ENCODE data around the gene TRIM2.
"Not testable (repeated sequence)": the region's sequence is repeated elsewhere in the genome, so short reads cannot be mapped to it uniquely, and the experiment has no call there.

The TRIM2 gene

DNA sequence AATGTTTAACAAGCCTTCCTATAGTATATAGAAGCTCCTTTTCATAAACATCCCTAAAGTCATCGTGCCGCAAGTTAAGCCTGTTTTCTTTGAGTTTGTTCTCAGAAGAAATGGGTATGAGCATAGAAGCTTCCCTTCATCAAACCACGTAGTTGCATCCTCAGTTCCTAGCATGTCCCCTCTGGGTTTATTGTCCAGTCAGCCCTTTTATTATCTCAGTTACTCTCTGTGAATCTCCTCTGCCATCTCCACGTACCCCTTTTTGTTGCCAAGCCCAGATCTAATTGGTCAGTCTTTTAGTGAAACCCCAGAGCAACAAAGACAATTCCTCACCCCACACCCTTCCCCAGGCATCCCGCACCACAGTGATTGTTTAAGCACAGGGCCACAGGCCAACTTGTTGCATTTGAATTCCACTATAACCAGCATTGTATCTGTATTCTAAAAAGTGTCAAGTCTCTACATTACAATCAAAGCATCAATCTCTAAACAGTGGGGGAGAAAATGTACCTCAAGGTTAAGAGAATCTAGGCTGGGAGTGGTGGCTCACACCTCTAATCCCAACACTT lies 12.4 kb upstream of the TRIM2 start:
- no peaks in the 10 kb centered on the region for H3K79me2 ChIP-seq (ENCODE audit: control insufficient read depth, insufficient read depth, low read length)
- no peak overlapping the region for H2AK5ac ChIP-seq (ENCODE audit: low read length)
- DNase-seq: no peak
- H3K4ac ChIP-seq (ENCODE audit: low read depth, low read length): no peak overlapping the region
- H3K27ac ChIP-seq (ENCODE audit: low read depth, low read length): no peak overlapping the region
- no peak overlapping the region for H2BK120ac ChIP-seq (ENCODE audit: low read depth, low read length)
- no peak overlapping the region for H2BK15ac ChIP-seq (replicated peaks; ENCODE audit: low read depth)
- H3K56ac ChIP-seq (ENCODE audit: low read length): no peak overlapping the region
- no peak overlapping the region for H2BK5ac ChIP-seq (ENCODE audit: low read length)
- H3K18ac ChIP-seq (ENCODE audit: low read length): no peak overlapping the region
- no peaks in the 10 kb centered on the region for H3K36me3 ChIP-seq (ENCODE audit: control insufficient read depth, insufficient read depth, low read length)
- H3K23ac ChIP-seq (ENCODE audit: low read length): no peak overlapping the region
- H4K8ac ChIP-seq (ENCODE audit: low read depth, low read length): no peak overlapping the region
- WGBS (ENCODE audit: extremely low coverage, insufficient coverage, low lambda C conversion rate): no CpG with 5 or more reads among the region's 5 CpGs
- H3K9ac ChIP-seq (ENCODE audit: low read length): no peak overlapping the region
- no peaks in the 10 kb centered on the region for H3K27me3 ChIP-seq (ENCODE audit: insufficient read depth, low read length, poor library complexity)
- H4K5ac ChIP-seq (ENCODE audit: low read length): no peak overlapping the region
- H3K79me1 ChIP-seq (ENCODE audit: low read length): no peaks in the 10 kb centered on the region
- H3K4me1 ChIP-seq (ENCODE audit: control insufficient read depth, low read depth, low read length): no peaks in the 10 kb centered on the region
- H3K4me3 ChIP-seq (ENCODE audit: low read length): no peak overlapping the region
- H3K4me2 ChIP-seq (ENCODE audit: low read length): no peak overlapping the region

DNA sequence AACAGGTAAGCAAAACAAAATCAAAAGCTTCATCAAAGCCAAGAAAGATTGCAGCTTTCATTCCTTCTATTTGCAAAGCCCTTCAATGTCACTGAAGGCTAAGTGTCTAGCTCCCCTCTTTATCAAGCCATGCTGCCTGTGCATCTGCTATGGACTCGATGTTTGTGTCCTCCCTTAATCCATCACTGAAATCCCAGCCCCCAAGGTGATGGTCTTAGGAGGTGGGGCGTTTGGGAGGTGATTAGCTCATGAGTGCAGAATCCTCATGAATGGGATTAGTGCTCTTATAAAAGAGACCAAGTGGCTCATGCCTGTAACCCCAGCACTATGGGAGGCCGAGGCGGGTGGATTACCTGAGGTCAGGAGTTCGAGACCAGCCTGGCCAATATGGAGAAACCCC lies 6.9 kb upstream of the TRIM2 start:
- Histone ChIP-seq H3K4ac (ENCODE audit: low read depth, low read length) (no peak overlapping the region), H3K18ac (ENCODE audit: low read length) (no peak overlapping the region), H2BK15ac (replicated peaks; ENCODE audit: low read depth) (no peak overlapping the region), H3K79me1 (ENCODE audit: low read length) (no peaks in the 10 kb centered on the region), H3K27ac (ENCODE audit: low read depth, low read length) (no peak overlapping the region), H3K79me2 (ENCODE audit: control insufficient read depth, insufficient read depth, low read length) (no peaks in the 10 kb centered on the region), H2BK5ac (ENCODE audit: low read length) (no peak overlapping the region), H3K23ac (ENCODE audit: low read length) (no peak overlapping the region), H4K8ac (ENCODE audit: low read depth, low read length) (no peak overlapping the region), H3K27me3 (ENCODE audit: insufficient read depth, low read length, poor library complexity) (no peaks in the 10 kb centered on the region), H3K9ac (ENCODE audit: low read length) (no peak overlapping the region), H2BK120ac (ENCODE audit: low read depth, low read length) (no peak overlapping the region), H4K5ac (ENCODE audit: low read length) (no peak overlapping the region), H3K4me3 (ENCODE audit: low read length) (no peak overlapping the region), H2AK5ac (ENCODE audit: low read length) (no peak overlapping the region), H3K56ac (ENCODE audit: low read length) (no peak overlapping the region), H3K36me3 (ENCODE audit: control insufficient read depth, insufficient read depth, low read length) (no peaks in the 10 kb centered on the region), H3K4me1 (ENCODE audit: control insufficient read depth, low read depth, low read length) (no peaks in the 10 kb centered on the region), H3K4me2 (ENCODE audit: low read length) (no peak overlapping the region)
- no CpG with 5 or more reads among the region's 5 CpGs for WGBS (ENCODE audit: extremely low coverage, insufficient coverage, low lambda C conversion rate)
- DNase-seq: no peak

DNA sequence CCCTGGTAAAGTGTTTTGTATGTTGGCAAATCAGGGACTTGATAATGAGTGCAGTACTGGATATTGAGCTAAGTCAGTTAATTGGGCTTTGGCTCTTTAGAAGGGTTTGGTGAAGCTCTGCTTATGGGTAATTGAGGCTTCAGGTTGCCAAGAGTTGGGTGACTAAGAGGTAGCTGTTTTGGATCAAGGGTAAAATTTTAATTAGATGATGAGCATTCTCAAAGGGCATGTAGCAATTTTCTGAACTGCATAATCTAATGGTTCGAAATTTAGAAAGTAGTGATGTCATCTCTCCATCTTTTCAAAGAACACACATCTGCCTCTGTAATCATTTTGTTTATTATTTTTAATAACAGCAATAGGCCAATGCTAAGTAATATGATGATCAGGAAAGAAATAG lies 5.5 kb upstream of the TRIM2 start:
- H3K36me3 ChIP-seq (ENCODE audit: control insufficient read depth, insufficient read depth, low read length): no peaks in the 10 kb centered on the region
- no peaks in the 10 kb centered on the region for H3K79me1 ChIP-seq (ENCODE audit: low read length)
- H4K5ac ChIP-seq (ENCODE audit: low read length): no peak overlapping the region
- no peak overlapping the region for H3K27ac ChIP-seq (ENCODE audit: low read depth, low read length)
- no peak overlapping the region for H4K8ac ChIP-seq (ENCODE audit: low read depth, low read length)
- no peak overlapping the region for H3K18ac ChIP-seq (ENCODE audit: low read length)
- H3K23ac ChIP-seq (ENCODE audit: low read length): no peak overlapping the region
- no peak overlapping the region for H2BK120ac ChIP-seq (ENCODE audit: low read depth, low read length)
- H3K56ac ChIP-seq (ENCODE audit: low read length): no peak overlapping the region
- H3K27me3 ChIP-seq (ENCODE audit: insufficient read depth, low read length, poor library complexity): no peaks in the 10 kb centered on the region
- H3K4me3 ChIP-seq (ENCODE audit: low read length): no peak overlapping the region
- H3K4ac ChIP-seq (ENCODE audit: low read depth, low read length): no peak overlapping the region
- WGBS (ENCODE audit: extremely low coverage, insufficient coverage, low lambda C conversion rate): no CpG with 5 or more reads among the region's 1 CpG
- H3K4me1 ChIP-seq (ENCODE audit: control insufficient read depth, low read depth, low read length): no peaks in the 10 kb centered on the region
- no peak for DNase-seq
- H3K79me2 ChIP-seq (ENCODE audit: control insufficient read depth, insufficient read depth, low read length): no peaks in the 10 kb centered on the region
- no peak overlapping the region for H3K9ac ChIP-seq (ENCODE audit: low read length)
- H3K4me2 ChIP-seq (ENCODE audit: low read length): no peak overlapping the region
- no peak overlapping the region for H2AK5ac ChIP-seq (ENCODE audit: low read length)
- no peak overlapping the region for H2BK5ac ChIP-seq (ENCODE audit: low read length)
- H2BK15ac ChIP-seq (replicated peaks; ENCODE audit: low read depth): no peak overlapping the region

DNA sequence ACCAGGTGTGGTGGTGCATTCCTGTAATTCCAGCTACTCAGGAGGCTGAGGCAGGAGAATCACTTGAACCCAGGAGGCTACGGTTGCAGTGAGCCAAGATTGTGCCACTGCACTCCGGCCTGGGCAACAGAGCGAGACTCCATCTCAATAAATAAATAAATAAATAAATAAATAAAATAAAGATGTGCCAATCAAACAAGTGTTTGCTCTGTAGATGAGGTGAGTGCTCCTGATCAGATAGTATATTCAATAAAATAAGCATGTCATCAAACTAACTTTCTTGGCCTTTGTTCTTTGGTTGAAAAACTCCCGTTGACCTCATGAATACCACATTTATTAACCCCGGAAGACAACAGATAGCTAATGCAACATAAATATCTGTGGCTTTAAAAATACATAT lies 497 bp upstream of the TRIM2 start:
- H3K9ac ChIP-seq (ENCODE audit: low read length); H2BK5ac ChIP-seq (ENCODE audit: low read length); H3K79me2 ChIP-seq (ENCODE audit: control insufficient read depth, insufficient read depth, low read length); DNase-seq; H3K79me1 ChIP-seq (ENCODE audit: low read length); H3K4me3 ChIP-seq (ENCODE audit: low read length); H2BK120ac ChIP-seq (ENCODE audit: low read depth, low read length); H4K8ac ChIP-seq (ENCODE audit: low read depth, low read length); H3K36me3 ChIP-seq (ENCODE audit: control insufficient read depth, insufficient read depth, low read length); H3K18ac ChIP-seq (ENCODE audit: low read length); H3K27ac ChIP-seq (ENCODE audit: low read depth, low read length); H3K27me3 ChIP-seq (ENCODE audit: insufficient read depth, low read length, poor library complexity); H3K4ac ChIP-seq (ENCODE audit: low read depth, low read length); H4K5ac ChIP-seq (ENCODE audit: low read length); H3K23ac ChIP-seq (ENCODE audit: low read length); H2BK15ac ChIP-seq (replicated peaks; ENCODE audit: low read depth); H2AK5ac ChIP-seq (ENCODE audit: low read length): not testable (repeated sequence)
- no CpG with 5 or more reads among the region's 5 CpGs for WGBS (ENCODE audit: extremely low coverage, insufficient coverage, low lambda C conversion rate)
- Histone ChIP-seq H3K56ac (ENCODE audit: low read length) (peak overlapping the region; percentile 80), H3K4me2 (ENCODE audit: low read length) (peak overlapping the region; percentile 42), H3K4me1 (ENCODE audit: control insufficient read depth, low read depth, low read length) (peaks cover 18% of the 10 kb centered on the region)

DNA sequence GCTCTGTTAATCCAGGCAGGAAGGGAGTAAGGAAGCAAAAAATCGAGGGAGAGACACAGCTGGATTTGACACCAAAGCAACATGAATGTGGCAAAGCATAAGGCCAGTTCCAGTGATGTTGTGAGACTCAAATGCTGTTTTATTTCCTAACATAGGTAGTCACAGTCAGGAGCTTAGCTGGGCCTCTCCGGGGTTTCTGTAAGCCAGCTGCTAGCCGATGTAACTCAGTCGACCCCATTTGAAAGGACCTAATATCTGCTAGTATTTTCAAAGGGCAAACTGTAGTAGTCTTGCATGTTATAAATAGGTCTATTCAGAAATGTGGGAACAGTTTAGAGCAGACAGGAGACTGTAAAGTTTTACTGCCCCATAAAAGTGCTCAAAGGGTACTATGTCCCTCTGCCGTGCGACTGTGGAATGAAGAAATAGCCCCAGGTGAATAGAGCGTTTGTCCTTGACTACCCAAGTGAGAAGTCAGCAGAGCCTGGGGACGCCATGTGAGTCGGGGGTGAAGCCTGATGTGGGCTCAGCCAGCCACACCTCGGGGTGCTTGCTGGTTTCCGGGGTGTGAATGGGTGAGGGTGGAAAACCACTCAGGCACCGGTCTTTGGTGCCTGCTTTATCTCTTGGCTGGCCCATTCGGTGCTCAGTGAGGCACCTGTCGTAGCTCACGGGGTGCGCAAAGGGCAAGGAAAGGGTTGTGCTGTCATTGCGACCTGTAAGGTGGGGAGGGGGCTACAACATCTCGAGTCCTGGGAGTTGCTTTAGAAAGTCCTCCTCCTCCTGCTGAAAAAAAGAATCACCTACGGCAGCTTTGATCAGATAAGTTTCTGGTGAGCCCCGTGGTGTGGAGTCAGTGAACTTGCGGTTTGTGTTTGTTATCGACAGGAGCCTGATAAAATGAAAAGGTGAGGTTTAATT lies 745 bp downstream of the TRIM2 start:
- Histone ChIP-seq H2BK120ac (ENCODE audit: low read depth, low read length) (peak overlapping the region; percentile 80), H3K4me1 (ENCODE audit: control insufficient read depth, low read depth, low read length) (peaks cover 25% of the 10 kb centered on the region), H3K4ac (ENCODE audit: low read depth, low read length) (no peak overlapping the region), H3K18ac (ENCODE audit: low read length) (peak overlapping the region; percentile 62), H3K23ac (ENCODE audit: low read length) (no peak overlapping the region), H2AK5ac (ENCODE audit: low read length) (no peak overlapping the region), H3K4me3 (ENCODE audit: low read length) (peak overlapping the region; percentile 28), H2BK15ac (replicated peaks; ENCODE audit: low read depth) (no peak overlapping the region), H2BK5ac (ENCODE audit: low read length) (peak overlapping the region; percentile 6), H3K27me3 (ENCODE audit: insufficient read depth, low read length, poor library complexity) (no peaks in the 10 kb centered on the region), H3K56ac (ENCODE audit: low read length) (peak overlapping the region; percentile 80), H3K79me1 (ENCODE audit: low read length) (peaks cover 4% of the 10 kb centered on the region), H3K4me2 (ENCODE audit: low read length) (peak overlapping the region; percentile 42), H3K79me2 (ENCODE audit: control insufficient read depth, insufficient read depth, low read length) (no peaks in the 10 kb centered on the region), H3K9ac (ENCODE audit: low read length) (peak overlapping the region; percentile 63), H3K36me3 (ENCODE audit: control insufficient read depth, insufficient read depth, low read length) (no peaks in the 10 kb centered on the region), H4K5ac (ENCODE audit: low read length) (no peak overlapping the region), H4K8ac (ENCODE audit: low read depth, low read length) (no peak overlapping the region), H3K27ac (ENCODE audit: low read depth, low read length) (peak overlapping the region; percentile 80)
- peak; percentile 95 for DNase-seq
- no CpG with 5 or more reads among the region's 22 CpGs for WGBS (ENCODE audit: extremely low coverage, insufficient coverage, low lambda C conversion rate)

All from mesendoderm (in vitro differentiated cells).